ENCODE results near the gene FAM98B. TPM values are rescaled to one million over a fixed set of nuclear protein-coding genes. Genes with fewer than 3 reads are reported as not detected.

The FAM98B gene
- total RNA-seq, 1 experiment from 2014 or later: 50.0 TPM

DNA sequence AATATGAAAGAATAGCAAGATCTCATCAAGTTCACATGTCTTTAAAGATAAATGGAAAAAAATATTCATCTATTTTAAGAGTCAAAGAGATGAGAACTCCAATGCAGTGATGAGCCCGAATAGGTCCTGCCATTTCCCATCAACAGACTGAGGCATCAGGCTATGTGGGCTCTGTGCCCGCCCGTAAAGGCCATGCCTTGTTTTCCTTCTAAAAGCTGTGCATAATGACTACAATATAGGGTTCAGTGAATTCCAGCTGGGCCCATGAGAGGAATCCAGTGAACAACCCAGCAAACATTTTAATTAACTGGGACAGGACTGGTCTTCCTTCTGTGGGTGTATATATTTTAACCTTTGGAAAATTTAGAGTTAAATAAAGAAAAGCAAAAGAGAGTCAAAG is 66.1 kb downstream of the FAM98B start:
- H3K27ac ChIP-seq (ENCODE audit: insufficient read length, low read depth, low read length): no peak overlapping the region
- no peak overlapping the region for H2BK20ac ChIP-seq (ENCODE audit: low read depth, low read length, poor library complexity, severe bottlenecking)
- no peak overlapping the region for H2AK5ac ChIP-seq (ENCODE audit: insufficient read length, low read length)
- no peaks in the 10 kb centered on the region for H4K20me1 ChIP-seq (ENCODE audit: control insufficient read depth, insufficient read depth, insufficient read length)
- H3K23ac ChIP-seq (ENCODE audit: insufficient read length, low read depth, low read length): no peak overlapping the region
- H3K4me3 Mint-ChIP-seq: no peak overlapping the region
- no peaks in the 10 kb centered on the region for H3K27me3 Mint-ChIP-seq (ENCODE audit: low read depth)
- H2BK5ac ChIP-seq (ENCODE audit: insufficient read length, low read length): no peak overlapping the region
- H3K9me3 Mint-ChIP-seq: no peaks in the 10 kb centered on the region
- no peak overlapping the region for H2BK120ac ChIP-seq (ENCODE audit: low read depth, low read length, poor library complexity, severe bottlenecking)
- H3K14ac ChIP-seq (ENCODE audit: insufficient read depth, low read length): no peak overlapping the region
- H3K27me3 ChIP-seq (ENCODE audit: insufficient read depth, low read length): no peaks in the 10 kb centered on the region
- no peak overlapping the region for H2BK15ac ChIP-seq (ENCODE audit: low read depth, low read length)
- WGBS (ENCODE audit: extremely low coverage, insufficient read length, low lambda C conversion rate): no CpG with 5 or more reads among the region's 3 CpGs
- no peaks in the 10 kb centered on the region for H3K79me1 ChIP-seq (ENCODE audit: insufficient read depth, low read depth, low read length, poor library complexity, severe bottlenecking)
- no peak overlapping the region for H3K18ac ChIP-seq (ENCODE audit: insufficient read length, low read depth, low read length)
- H2BK12ac ChIP-seq (ENCODE audit: insufficient read length, low read depth, low read length): no peak overlapping the region
- H3K9me3 ChIP-seq (ENCODE audit: control insufficient read depth, low read depth, low read length): no peaks in the 10 kb centered on the region
- TF ChIP-seq, protein P1, sequence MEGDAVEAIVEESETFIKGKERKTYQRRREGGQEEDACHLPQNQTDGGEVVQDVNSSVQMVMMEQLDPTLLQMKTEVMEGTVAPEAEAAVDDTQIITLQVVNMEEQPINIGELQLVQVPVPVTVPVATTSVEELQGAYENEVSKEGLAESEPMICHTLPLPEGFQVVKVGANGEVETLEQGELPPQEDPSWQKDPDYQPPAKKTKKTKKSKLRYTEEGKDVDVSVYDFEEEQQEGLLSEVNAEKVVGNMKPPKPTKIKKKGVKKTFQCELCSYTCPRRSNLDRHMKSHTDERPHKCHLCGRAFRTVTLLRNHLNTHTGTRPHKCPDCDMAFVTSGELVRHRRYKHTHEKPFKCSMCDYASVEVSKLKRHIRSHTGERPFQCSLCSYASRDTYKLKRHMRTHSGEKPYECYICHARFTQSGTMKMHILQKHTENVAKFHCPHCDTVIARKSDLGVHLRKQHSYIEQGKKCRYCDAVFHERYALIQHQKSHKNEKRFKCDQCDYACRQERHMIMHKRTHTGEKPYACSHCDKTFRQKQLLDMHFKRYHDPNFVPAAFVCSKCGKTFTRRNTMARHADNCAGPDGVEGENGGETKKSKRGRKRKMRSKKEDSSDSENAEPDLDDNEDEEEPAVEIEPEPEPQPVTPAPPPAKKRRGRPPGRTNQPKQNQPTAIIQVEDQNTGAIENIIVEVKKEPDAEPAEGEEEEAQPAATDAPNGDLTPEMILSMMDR (conservative IDR thresholded peaks at IDR 0.05): no peak
- no peak overlapping the region for H3K9ac ChIP-seq (ENCODE audit: extremely low read depth, insufficient read length, low read length)
- no peak overlapping the region for H3K4me2 ChIP-seq (ENCODE audit: insufficient read depth, insufficient read length, low read length)
- no peak overlapping the region for H3T11ph ChIP-seq (ENCODE audit: low read length)
- no peak overlapping the region for H3K4ac ChIP-seq (ENCODE audit: low read depth, low read length)
- H3K36me3 Mint-ChIP-seq (ENCODE audit: insufficient read depth in 1 of 3, low read depth in 3 of 3): no peaks in the 10 kb centered on the region
- no peak overlapping the region for H4K5ac ChIP-seq (ENCODE audit: insufficient read length, low read depth, low read length)
- no peak overlapping the region for H4K8ac ChIP-seq (replicated peaks; ENCODE audit: insufficient read length, low read depth, low read length)
- no peaks in the 10 kb centered on the region for H3K23me2 ChIP-seq (ENCODE audit: insufficient read length, low read depth, low read length, poor library complexity, severe bottlenecking)
- H4K91ac ChIP-seq (ENCODE audit: insufficient read length, low read depth, low read length): no peak overlapping the region
- peaks cover 11% of the 10 kb centered on the region; the same call in 1 of the 2 replicates for H3K4me1 ChIP-seq (ENCODE audit: insufficient read depth, low read length)
- no peaks in the 10 kb centered on the region for H3K79me2 ChIP-seq (ENCODE audit: insufficient read depth, low read length)
- H3K56ac ChIP-seq (ENCODE audit: insufficient read length, low read depth, low read length): no peak overlapping the region
- no peak overlapping the region for H2AFZ ChIP-seq (ENCODE audit: low read length)
- DNase-seq: no peak
- peaks cover 28 to 29% of the 10 kb centered on the region in 2 experiments for H3K4me1 Mint-ChIP-seq
- no peak overlapping the region for H3K27ac Mint-ChIP-seq

Measured in H9 (cell line).